ENCODE data around the gene JUN. TPM values are rescaled to one million over a fixed set of nuclear protein-coding genes. Genes with fewer than 3 reads are reported as not detected.

JUN gene
- total and polyA plus RNA-seq, 2 donors = 114 to 615 TPM

DNA sequence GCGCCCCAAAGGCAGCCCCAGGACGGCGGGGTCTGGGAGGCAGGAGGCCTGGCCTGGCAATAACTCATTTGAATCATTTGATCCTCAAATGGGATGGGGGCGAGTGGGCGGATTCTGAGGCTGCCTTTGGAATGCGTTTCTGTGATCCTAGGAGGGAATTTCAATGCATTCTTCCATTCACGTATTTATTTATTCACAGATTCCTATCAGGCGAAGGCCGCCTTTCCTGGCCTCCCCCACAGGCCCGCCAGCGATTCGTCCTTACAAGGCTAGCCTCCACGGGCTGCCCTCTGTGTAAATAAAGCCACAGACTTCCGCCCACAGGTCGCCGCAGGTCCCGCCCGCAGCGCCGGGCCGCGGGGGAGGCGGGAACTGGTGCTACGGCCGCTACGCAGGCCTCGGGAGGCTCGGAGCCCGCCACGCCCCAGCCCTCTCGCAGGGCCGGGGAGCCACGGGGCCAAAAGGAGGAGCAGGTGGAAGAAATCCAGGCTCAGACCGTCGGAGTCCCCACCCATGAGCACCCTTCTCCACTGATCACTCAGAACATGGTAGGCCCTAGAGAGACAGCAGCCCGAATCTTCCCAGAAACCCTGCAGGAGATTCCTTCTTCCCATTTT is 31.3 kb upstream of the JUN start:
- Histone ChIP-seq H3K4me3 (ENCODE audit: low read depth, low read length) (peak overlapping the region; percentile 66), H3K4me1 (ENCODE audit: insufficient read depth) (no peaks in the 10 kb centered on the region), H3K36me3 (ENCODE audit: insufficient read depth) (no peaks in the 10 kb centered on the region), H3K27ac (ENCODE audit: low read depth) (peak overlapping the region; percentile 96)
- 6% methylated on average over 36 of the region's 36 CpGs for WGBS
- DNase-seq (ENCODE audit: extremely low spot score) = no peak

DNA sequence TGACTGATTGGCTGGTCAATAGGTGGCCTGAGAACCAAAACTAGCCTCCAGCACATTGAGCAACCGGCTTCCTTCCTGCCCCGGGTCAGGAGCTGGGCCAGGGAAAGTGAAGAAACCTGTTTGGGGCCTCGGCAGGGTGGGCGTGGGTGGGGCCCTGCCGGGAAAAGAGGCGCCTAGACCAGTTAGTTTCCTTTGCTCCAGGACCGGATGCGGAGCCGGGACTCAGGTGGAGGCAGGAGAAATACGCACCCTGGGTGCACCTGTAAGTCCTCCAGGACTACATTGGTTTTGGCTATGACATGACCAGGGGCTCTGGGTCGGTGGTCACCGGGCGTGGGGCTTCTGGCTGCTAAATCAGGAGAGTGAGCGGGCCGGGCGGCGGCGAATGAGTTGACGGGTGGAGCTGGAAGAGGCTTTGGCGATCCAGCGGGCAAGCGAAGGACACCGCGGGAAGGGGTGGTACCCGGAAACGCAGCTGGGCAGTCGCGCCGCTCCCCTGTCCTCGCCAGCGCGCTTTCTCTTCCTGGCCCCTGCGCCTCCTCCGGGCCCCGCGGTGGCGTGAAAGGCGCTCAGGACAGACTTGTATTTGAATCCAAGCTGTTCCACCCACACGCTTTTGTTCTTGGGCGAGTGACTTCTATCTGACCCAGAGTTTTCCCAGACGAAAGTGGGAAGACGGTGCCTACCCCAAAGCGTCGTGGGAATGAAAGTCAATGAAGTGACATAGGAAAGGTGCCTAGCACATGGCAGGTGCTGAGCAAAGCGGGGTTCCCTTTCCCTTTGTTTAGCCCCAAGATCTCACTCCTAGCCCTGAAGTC is 30.6 kb upstream of the JUN start:
- no peaks in the 10 kb centered on the region for H3K4me1 ChIP-seq (ENCODE audit: insufficient read depth)
- 53% methylated on average over 45 of the region's 45 CpGs for WGBS
- no peak overlapping the region for H3K4me3 ChIP-seq (ENCODE audit: low read depth, low read length)

DNA sequence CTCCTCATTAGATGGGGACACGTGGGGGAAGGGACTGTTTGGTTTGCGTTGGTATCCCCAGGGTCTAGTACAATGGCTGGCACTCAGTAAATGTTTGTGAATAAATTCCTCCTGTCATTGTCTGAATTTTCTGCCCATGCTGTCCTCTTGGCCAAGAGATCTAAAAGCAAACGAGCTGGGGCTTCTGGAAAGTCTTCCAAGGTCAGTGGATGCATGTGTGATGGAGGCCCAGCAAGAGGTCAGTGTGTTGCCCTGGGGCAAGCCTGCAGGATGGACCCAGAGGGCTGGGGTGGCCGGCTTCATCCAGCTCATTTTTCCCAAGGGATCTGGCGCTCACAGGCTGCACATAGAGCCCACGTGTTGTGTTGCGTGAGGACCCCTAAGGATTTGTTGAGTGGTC is 30.0 kb upstream of the JUN start:
- DNase-seq (ENCODE audit: extremely low spot score) = no peak
- WGBS = 69% methylated on average over 7 of the region's 7 CpGs
- Histone ChIP-seq H3K36me3 (ENCODE audit: insufficient read depth) (no peaks in the 10 kb centered on the region), H3K27ac (ENCODE audit: low read depth) (peak overlapping the region; percentile 96), H3K4me3 (ENCODE audit: low read depth, low read length) (no peak overlapping the region), H3K4me1 (ENCODE audit: insufficient read depth) (no peaks in the 10 kb centered on the region)

More for the DNA sequence above, 30.6 kb upstream of the JUN start:
- no peaks in the 10 kb centered on the region for H3K36me3 ChIP-seq (ENCODE audit: insufficient read depth)
- H3K27ac ChIP-seq (ENCODE audit: low read depth) = peak overlapping the region; percentile 96
- DNase-seq (ENCODE audit: extremely low spot score) = no peak

DNA sequence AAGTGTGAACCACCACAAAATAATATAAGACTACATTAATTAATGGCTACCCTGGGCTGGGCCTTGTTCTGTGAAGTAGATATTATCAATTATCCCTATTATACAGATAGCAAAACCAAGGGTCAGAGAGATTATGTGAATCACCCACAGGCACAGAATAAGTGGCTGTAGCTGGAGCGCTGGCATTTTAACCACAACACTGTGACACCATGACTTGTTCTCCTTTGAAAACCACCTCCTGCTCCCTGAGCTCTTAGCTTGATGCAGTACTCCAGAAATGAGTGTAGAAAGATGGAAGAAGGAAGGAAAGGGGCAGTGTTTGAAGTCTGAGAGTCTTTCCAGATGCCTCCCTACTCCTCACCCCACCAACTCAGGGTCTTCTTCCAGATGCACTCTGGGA is 29.5 kb upstream of the JUN start:
- Histone ChIP-seq H3K27ac (ENCODE audit: low read depth) (peak overlapping the region; percentile 39), H3K4me3 (ENCODE audit: low read depth, low read length) (no peak overlapping the region), H3K4me1 (ENCODE audit: insufficient read depth) (no peaks in the 10 kb centered on the region), H3K36me3 (ENCODE audit: insufficient read depth) (no peaks in the 10 kb centered on the region)
- DNase-seq (ENCODE audit: extremely low spot score) = no peak
- WGBS = 89% methylated on average over 1 of the region's 1 CpG

DNA sequence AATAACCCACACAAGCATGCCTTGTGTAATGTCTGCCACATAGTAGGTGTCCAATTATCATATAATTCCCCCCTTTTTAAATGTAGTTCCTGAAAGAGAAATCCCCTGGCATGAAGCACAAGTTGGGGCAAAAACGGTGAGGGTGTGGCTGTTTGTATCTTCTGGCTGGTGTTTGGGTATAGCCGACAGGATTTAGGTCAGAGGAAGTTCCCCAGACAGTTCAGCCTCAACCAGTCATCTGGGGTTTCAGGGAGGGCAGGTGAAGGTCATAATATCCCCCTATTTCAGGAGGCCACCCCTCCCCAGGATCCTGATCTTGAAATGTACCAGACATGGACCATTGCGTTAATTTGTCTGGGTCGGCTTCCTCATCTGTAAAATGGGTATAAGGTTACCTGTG is 29.1 kb upstream of the JUN start:
- Histone ChIP-seq H3K36me3 (ENCODE audit: insufficient read depth) (no peaks in the 10 kb centered on the region), H3K27ac (ENCODE audit: low read depth) (peak overlapping the region; percentile 48), H3K4me3 (ENCODE audit: low read depth, low read length) (no peak overlapping the region), H3K4me1 (ENCODE audit: insufficient read depth) (no peaks in the 10 kb centered on the region)
- no peak for DNase-seq (ENCODE audit: extremely low spot score)
- 58% methylated on average over 4 of the region's 4 CpGs for WGBS

DNA sequence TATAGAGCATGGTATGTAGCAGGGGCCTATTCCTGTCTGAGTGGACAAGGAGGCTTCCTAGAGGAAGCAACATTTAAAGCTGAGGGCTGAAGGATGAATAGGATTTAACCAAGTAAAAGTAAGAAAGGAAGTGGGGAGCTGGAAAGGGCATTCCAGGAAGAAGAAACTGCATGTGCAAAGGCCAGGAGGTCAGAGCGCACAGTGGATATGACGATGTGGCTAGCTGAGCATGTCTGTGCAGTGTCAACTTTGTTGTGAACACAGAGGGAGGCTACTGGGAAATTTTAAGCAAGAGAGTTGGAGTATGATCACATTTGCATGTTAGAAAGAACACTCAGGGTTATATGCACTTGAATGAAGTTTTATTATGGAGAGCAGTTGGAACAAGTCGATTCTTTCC is 28.6 kb upstream of the JUN start:
- Histone ChIP-seq H3K4me3 (ENCODE audit: low read depth, low read length) (no peak overlapping the region), H3K27ac (ENCODE audit: low read depth) (no peak overlapping the region), H3K36me3 (ENCODE audit: insufficient read depth) (no peaks in the 10 kb centered on the region), H3K4me1 (ENCODE audit: insufficient read depth) (no peaks in the 10 kb centered on the region)
- 60% methylated on average over 3 of the region's 3 CpGs for WGBS
- no peak for DNase-seq (ENCODE audit: extremely low spot score)

DNA sequence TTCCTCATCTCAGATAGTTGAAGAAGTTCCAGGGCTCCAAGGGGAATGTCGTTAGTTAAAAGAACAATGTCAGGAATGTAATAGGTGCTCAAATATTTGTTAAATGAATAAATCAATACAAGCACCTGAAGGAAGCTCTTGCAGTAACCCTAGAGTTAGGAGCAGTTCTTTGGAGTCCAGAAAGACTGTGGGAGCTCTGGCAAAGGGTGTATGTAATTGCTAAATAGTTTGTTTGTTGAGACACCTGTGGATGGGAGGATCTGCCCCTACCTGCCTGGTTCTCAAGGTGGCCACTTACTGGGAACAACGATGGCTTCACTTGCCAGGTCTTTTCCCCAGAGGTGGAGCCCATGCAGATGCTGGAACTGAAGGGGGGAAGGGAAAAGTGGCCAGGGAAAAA is 27.5 kb upstream of the JUN start:
- H3K27ac ChIP-seq (ENCODE audit: low read depth) = no peak overlapping the region
- H3K4me1 ChIP-seq (ENCODE audit: insufficient read depth) = no peaks in the 10 kb centered on the region
- H3K4me3 ChIP-seq (ENCODE audit: low read depth, low read length) = no peak overlapping the region
- 83% methylated on average over 2 of the region's 2 CpGs for WGBS
- H3K36me3 ChIP-seq (ENCODE audit: insufficient read depth) = no peaks in the 10 kb centered on the region
- no peak for DNase-seq (ENCODE audit: extremely low spot score)

DNA sequence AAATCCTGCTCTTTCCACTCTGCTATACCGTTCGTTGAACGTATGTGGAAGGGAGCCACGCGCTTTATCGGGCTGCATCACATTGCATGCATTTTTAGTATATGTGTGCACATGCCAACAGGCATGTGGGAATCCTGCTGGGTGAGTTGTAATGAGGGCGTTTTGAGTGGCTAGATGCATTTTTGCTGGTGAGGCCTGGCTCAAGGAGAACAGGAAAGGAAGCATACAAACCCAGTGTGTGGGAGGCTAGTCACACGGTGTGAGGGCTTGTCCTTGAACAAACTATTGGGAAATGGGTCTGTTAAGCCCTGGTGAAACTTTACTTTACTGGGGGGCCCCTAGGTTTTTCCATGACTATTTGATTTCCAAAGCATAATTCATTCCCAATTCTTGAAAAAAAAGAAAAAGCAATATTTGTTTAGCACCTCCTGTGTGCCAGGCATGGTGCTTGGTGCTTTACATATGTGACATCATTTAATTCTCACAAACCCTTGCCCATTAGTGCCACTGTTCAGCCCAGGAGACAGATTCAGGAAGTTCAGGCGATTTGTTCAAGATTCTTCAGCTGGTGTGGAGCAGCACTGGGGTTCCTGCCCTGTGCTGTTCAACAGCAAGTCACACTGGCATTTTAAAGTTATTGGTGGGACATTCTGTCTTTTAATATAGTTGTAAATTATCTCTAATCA is 25.6 kb upstream of the JUN start:
- H3K4me3 ChIP-seq (ENCODE audit: low read depth, low read length) = no peak overlapping the region
- H3K27ac ChIP-seq (ENCODE audit: low read depth) = no peak overlapping the region
- no peaks in the 10 kb centered on the region for H3K36me3 ChIP-seq (ENCODE audit: insufficient read depth)
- WGBS = 65% methylated on average over 9 of the region's 9 CpGs
- no peaks in the 10 kb centered on the region for H3K4me1 ChIP-seq (ENCODE audit: insufficient read depth)
- no peak for DNase-seq (ENCODE audit: extremely low spot score)

DNA sequence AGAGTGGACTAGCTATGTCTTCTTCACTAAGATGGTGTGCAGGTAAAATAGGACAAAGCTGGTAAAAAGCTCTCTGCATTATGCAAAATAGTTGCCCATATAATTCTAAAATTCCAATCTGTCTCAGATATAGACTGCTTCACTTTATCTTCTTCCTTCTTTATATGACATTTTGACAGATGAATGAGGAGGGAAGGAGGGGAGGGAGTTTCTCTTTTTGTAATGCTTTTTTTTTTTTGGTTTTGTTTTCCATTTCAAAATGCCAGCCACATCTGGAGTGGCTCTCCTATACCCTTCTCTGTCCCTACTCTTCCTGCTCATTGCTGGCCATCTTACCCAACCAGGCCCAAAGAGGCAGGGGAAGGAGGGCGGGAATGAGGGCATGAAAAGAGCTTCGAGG is 24.2 kb upstream of the JUN start:
- WGBS = 42% methylated on average over 2 of the region's 2 CpGs
- Histone ChIP-seq H3K4me1 (ENCODE audit: insufficient read depth) (no peaks in the 10 kb centered on the region), H3K36me3 (ENCODE audit: insufficient read depth) (no peaks in the 10 kb centered on the region), H3K27ac (ENCODE audit: low read depth) (no peak overlapping the region), H3K4me3 (ENCODE audit: low read depth, low read length) (no peak overlapping the region)
- no peak for DNase-seq (ENCODE audit: extremely low spot score)

DNA sequence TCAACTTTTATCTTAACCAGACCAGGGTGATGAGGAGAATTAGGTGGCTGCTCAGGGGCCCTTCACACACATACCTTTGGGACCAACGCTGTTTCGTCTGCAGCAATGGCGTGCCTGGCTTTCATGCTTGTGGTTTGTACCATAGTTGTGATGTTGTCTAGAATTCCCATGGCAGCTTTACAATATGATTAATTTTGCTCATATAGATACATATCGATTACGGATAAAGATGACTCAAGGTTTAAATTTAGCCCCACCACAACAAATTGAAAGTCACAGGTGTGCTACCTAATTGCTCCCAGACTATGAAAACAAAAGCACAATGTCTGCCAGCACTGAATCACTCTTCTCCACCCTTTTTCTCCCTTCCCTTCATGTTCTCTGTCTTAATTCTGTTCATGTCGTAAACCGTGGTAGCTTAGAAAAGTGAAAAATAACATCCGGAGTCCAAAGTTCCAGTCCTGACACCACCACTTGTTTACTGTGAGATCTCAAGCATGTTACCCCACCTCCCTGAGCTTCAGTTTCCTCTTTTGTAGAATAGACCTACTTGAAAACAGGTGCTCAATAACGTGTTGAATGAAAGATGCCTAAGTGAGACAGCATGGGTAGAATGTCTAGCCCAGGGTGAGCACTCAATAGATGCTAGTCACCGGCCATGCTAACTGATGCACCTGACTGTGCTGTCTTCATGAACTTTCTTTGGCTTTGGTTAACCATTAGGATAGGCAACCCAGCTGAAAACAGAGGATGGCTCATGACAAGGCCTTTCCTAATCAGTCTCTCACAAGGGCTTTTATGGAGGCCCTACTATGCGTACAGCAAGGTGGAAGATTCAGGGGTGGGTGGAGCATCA is 22.1 kb upstream of the JUN start:
- DNase-seq (ENCODE audit: extremely low spot score) = no peak
- Histone ChIP-seq H3K4me1 (ENCODE audit: insufficient read depth) (no peaks in the 10 kb centered on the region), H3K4me3 (ENCODE audit: low read depth, low read length) (no peak overlapping the region), H3K36me3 (ENCODE audit: insufficient read depth) (no peaks in the 10 kb centered on the region), H3K27ac (ENCODE audit: low read depth) (no peak overlapping the region)
- WGBS = 89% methylated on average over 11 of the region's 11 CpGs

DNA sequence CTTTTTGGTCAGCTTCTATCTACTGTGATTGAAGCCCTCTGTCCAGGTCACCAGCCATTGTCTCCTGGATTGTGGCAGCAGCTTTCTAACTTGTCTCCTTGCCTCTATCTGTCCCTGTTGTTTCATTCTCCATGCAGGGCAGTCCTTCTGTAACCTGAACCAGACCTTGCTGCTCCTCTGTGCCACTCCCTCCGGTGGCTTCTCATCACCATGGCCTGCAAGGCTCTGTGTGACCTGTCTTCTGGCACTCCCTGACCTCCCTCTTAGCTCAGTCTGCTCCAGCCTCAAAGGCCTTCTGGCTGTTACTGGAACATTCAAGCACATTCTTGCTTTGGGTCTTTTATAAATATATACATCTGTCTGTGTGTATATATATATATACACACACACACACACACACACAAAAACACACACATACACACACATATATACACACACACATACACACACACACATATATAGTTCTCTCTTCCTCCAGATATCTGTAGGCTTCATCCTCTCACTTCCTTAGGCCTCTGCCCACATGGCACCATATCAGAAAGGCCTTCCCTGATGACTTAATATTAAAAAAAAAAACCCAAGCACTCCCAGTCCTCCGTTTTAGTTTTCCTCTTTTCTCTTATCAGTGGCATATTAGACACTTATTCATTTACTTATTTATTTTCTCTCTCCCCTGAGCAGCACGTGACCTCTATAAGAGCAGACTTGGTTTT is 21.2 kb upstream of the JUN start:
- no peaks in the 10 kb centered on the region for H3K4me1 ChIP-seq (ENCODE audit: insufficient read depth)
- no peaks in the 10 kb centered on the region for H3K36me3 ChIP-seq (ENCODE audit: insufficient read depth)
- WGBS = 67% methylated on average over 3 of the region's 3 CpGs

DNA sequence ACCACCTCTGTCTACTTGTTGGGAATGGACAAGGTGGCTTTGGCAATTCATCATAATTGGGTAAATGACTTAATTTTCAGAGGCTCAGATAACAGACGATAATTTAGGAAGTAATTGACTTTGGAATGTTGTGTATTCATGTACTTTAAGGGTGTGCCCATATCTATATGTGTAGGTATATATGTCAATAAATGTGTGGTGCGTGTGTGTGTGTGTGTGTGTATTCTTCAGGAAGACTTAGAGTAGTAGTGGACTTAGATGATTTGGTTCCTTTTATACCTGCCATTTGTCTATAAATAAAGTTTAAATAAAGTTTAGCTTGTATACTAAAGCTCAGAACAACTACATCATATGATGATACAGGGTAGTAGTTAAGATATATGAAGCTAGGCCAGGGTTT is 20.0 kb upstream of the JUN start:
- no peak overlapping the region for H3K27ac ChIP-seq (ENCODE audit: low read depth)
- H3K4me1 ChIP-seq (ENCODE audit: insufficient read depth) = no peaks in the 10 kb centered on the region
- no peak for DNase-seq (ENCODE audit: extremely low spot score)
- 86% methylated on average over 2 of the region's 2 CpGs for WGBS
- no peaks in the 10 kb centered on the region for H3K36me3 ChIP-seq (ENCODE audit: insufficient read depth)
- H3K4me3 ChIP-seq (ENCODE audit: low read depth, low read length) = no peak overlapping the region

More for the DNA sequence above, 21.2 kb upstream of the JUN start:
- H3K4me3 ChIP-seq (ENCODE audit: low read depth, low read length) = no peak overlapping the region
- no peak overlapping the region for H3K27ac ChIP-seq (ENCODE audit: low read depth)
- DNase-seq (ENCODE audit: extremely low spot score) = no peak
